HepG2 (cell line): Measurements from ENCODE around the gene RPTOR. TPM values are rescaled to one million over a fixed set of nuclear protein-coding genes. Genes with fewer than 3 reads are reported as not detected.
A peak's percentile ranks its signal among the peaks of the same experiment; 100 is the strongest.

Source experiments
- ATAC-seq: fragments of 200-7000 bp; cut with Tn5 transposase; 3 replicates; pipeline ENCODE4 v1.9.1; 2020; ENCODE audit warnings: mild to moderate bottlenecking, moderate library complexity
- BruUV-seq: library from RNA; stranded (reverse); fragments of 400-500 nt; replicated peaks from 2 replicates; lab custom pipeline; 2021; lab: Mats Ljungman, UMichigan
- CTCF ChIA-PET: fragments of 300-600 bp; formaldehyde crosslinking; extraction: SDS; loops from one replicate; lab custom pipeline; 2021; ENCODE audit warnings: low total read pairs, inconsistent platforms, low intra/inter-chr PET ratio; lab: Yijun Ruan, JAX
- POLR2A ChIA-PET: fragments of 350-600 bp; sonication (Branson Sonifier 250); formaldehyde crosslinking; loops from one replicate; lab custom pipeline; 2020; ENCODE audit warnings: antibody characterized with exemption, inconsistent platforms; lab: Yijun Ruan, JAX
- DNase-seq: peaks from one replicate; pipeline ENCODE4 v3.0.0-alpha.2; 2015; ENCODE audit warnings: low spot score
- FAIRE-seq: peaks from 3 replicates; lab custom pipeline; 2011; peaks lifted over from hg19 to GRCh38; lab: Jason Lieb, UNC
- H2AFZ ChIP-seq: one replicate; pipeline ENCODE4 v1.6.1; 2011; ENCODE audit warnings: low read length, inconsistent platforms
- H3K27ac ChIP-seq: fragments of 300-600 bp; 3 replicates; pipeline ENCODE4 v1.8.0; 2011; ENCODE audit warnings: mixed run types, mild to moderate bottlenecking, mixed read lengths, low read length, inconsistent platforms; ENCODE audit not compliant: insufficient read depth; ENCODE audit errors: extremely low read length
- H3K27me3 ChIP-seq, 2 experiments: fragments of 200-600 bp in 1 of 2; 2 replicates in 1 of 2; 3 replicates in 1 of 2; pipeline versions ENCODE4 v1.6.0 to v1.8.0; 2011; ENCODE audit warnings: low read length in 2 of 2, mild to moderate bottlenecking in 2 of 2, moderate library complexity in 2 of 2, inconsistent platforms in 1 of 2; ENCODE audit not compliant: insufficient read depth in 2 of 2, control insufficient read depth in 1 of 2
- H3K36me3 ChIP-seq, 2 experiments: fragments of 200-600 bp in 1 of 2; replicated peaks in 1 of 2; 2 replicates in 1 of 2; 3 replicates in 1 of 2; pipeline versions ENCODE4 v1.5.1 to v1.8.0; 2011; ENCODE audit warnings: low read length in 2 of 2, inconsistent platforms in 1 of 2; ENCODE audit not compliant: insufficient read depth in 2 of 2, control insufficient read depth in 1 of 2
- H3K4me1 ChIP-seq: 2 replicates; pipeline ENCODE4 v1.5.1; 2012; ENCODE audit warnings: low read length, inconsistent platforms; ENCODE audit not compliant: insufficient read depth
- H3K4me2 ChIP-seq: 2 replicates; pipeline ENCODE4 v1.6.0; 2011; ENCODE audit warnings: low read depth, low read length, inconsistent platforms
- H3K4me3 ChIP-seq, 3 experiments: fragments of 200-600 bp in 1 of 3; sonication (generic), shearing (Covaris generic) in 1 of 3; replicated peaks in 1 of 3; 2 replicates each; pipeline ENCODE4 v1.5.1; 2011 to 2016; ENCODE audit warnings: low read length in 3 of 3, inconsistent platforms in 2 of 3, low read depth in 2 of 3, mild to moderate bottlenecking in 2 of 3, control low read depth in 1 of 3, mixed read lengths in 1 of 3; ENCODE audit not compliant: insufficient read depth in 1 of 3
- H3K79me2 ChIP-seq: one replicate; pipeline ENCODE4 v1.6.1; 2011; ENCODE audit warnings: low read length, inconsistent platforms; ENCODE audit not compliant: insufficient read depth
- H3K9ac ChIP-seq: 2 replicates; pipeline ENCODE4 v1.6.0; 2011; ENCODE audit warnings: mild to moderate bottlenecking, low read depth, low read length, inconsistent platforms; ENCODE audit not compliant: insufficient read depth
- H3K9me3 ChIP-seq: 2 replicates; pipeline ENCODE4 v1.5.1; 2012; ENCODE audit warnings: mild to moderate bottlenecking, low read length
- H4K20me1 ChIP-seq: 2 replicates; pipeline ENCODE4 v1.6.0; 2011; ENCODE audit warnings: inconsistent platforms, mild to moderate bottlenecking, low read length, moderate library complexity; ENCODE audit not compliant: insufficient read depth
- CREB1 ChIP-seq, 2 experiments: fragments of 450-650 bp in 1 of 2; IDR thresholded peaks; 2 replicates each; pipeline ENCODE4 v1.6.1; 2016 to 2017; ENCODE audit warnings: control low read depth in 1 of 2, mild to moderate bottlenecking in 1 of 2, missing compliant biosample characterization in 1 of 2, missing genetic modification characterization in 1 of 2
- DRAP1 ChIP-seq: IDR thresholded peaks from 2 replicates; pipeline ENCODE4 v1.6.1; 2016; ENCODE audit warnings: missing genetic modification reagents, missing compliant biosample characterization
- E2F5 ChIP-seq: sonication (generic); formaldehyde crosslinking; conservative IDR thresholded peaks from 2 replicates; pipeline ENCODE4 v1.4.0; 2020; ENCODE audit warnings: missing genetic modification reagents
- HIVEP1 ChIP-seq: sonication (generic); formaldehyde crosslinking; IDR thresholded peaks from 2 replicates; pipeline ENCODE4 v1.4.0; 2020; ENCODE audit warnings: mild to moderate bottlenecking, missing genetic modification reagents
- KLF15 ChIP-seq: sonication (generic); formaldehyde crosslinking; IDR thresholded peaks from 2 replicates; pipeline ENCODE4 v1.8.1; 2023; ENCODE audit warnings: borderline replicate concordance, mild to moderate bottlenecking, inconsistent platforms, missing genetic modification reagents, mixed read lengths
- MAFK ChIP-seq, 2 experiments: IDR thresholded peaks in 1 of 2; conservative IDR thresholded peaks in 1 of 2; 2 replicates each; pipeline ENCODE4 v1.6.1; 2011; ENCODE audit warnings: improper control_type of control experiment in 2 of 2, low read length in 2 of 2
- MTA1 ChIP-seq: sonication (generic); formaldehyde crosslinking; IDR thresholded peaks from 2 replicates; pipeline ENCODE4 v1.4.0; 2020; ENCODE audit warnings: missing genetic modification reagents, mild to moderate bottlenecking, borderline replicate concordance
- MZF1 ChIP-seq: sonication (generic); formaldehyde crosslinking; IDR thresholded peaks from 2 replicates; pipeline ENCODE4 v1.8.1; 2023; ENCODE audit warnings: mild to moderate bottlenecking, missing genetic modification reagents, borderline replicate concordance
- RBM22 ChIP-seq: fragments of 200-400 bp; formaldehyde crosslinking; optimal IDR thresholded peaks from 2 replicates; pipeline ENCODE3; 2017; ENCODE audit warnings: mild to moderate bottlenecking, low read length, moderate library complexity
- ZFYVE20 ChIP-seq: sonication (generic); formaldehyde crosslinking; IDR thresholded peaks from 2 replicates; pipeline ENCODE4 v1.8.0; 2023; ENCODE audit warnings: low read depth, mild to moderate bottlenecking, moderate library complexity, missing genetic modification reagents, borderline replicate concordance
- ZNF121 ChIP-seq: sonication (generic); formaldehyde crosslinking; IDR thresholded peaks from 2 replicates; pipeline ENCODE4 v1.5.0; 2020; ENCODE audit warnings: mild to moderate bottlenecking, missing genetic modification reagents
- ZNF687 ChIP-seq: sonication (generic); formaldehyde crosslinking; IDR thresholded peaks from 2 replicates; pipeline ENCODE4 v1.5.1; 2020; ENCODE audit warnings: mild to moderate bottlenecking, missing genetic modification reagents, moderate library complexity
- ZNF740 ChIP-seq: sonication (generic); formaldehyde crosslinking; IDR thresholded peaks from 2 replicates; pipeline ENCODE4 v1.4.0; 2020; ENCODE audit warnings: missing genetic modification reagents
- ZNF770 ChIP-seq: sonication (generic); formaldehyde crosslinking; IDR thresholded peaks from 2 replicates; pipeline ENCODE4 v1.5.0; 2020; ENCODE audit warnings: mild to moderate bottlenecking, missing genetic modification reagents
- WGBS: methylation state at CpG from one replicate; pipeline ENCODE4 v1.1.6; 2017; ENCODE audit warnings: low lambda C conversion rate; 5-methylcytosine and 5-hydroxymethylcytosine counted together
- in situ Hi-C: cut with HindIII; loops from 2 replicates; pipeline ENCODE4 v1.10.0; 2017; ENCODE audit warnings: low pct_unique_long_range_greater_than_20kb; ENCODE audit not compliant: extremely low pct_ligation_motif_present
- intact Hi-C: fragments of 100-400 bp; cut with micrococcal nuclease; formaldehyde crosslinking; loops from one replicate; pipeline ENCODE4 v1.10.0; 2022; ENCODE audit not compliant: unreplicated experiment
- polyA plus RNA-seq, 8 experiments: library from polyadenylated mRNA; depleted of rRNA in 3 of 8; stranded (reverse) in 7 of 8; unstranded in 1 of 8; fragments of >200 nt; fragmentation: Illumina TruSeq in 4 of 8; extraction: Trizol in 4 of 8; gene quantifications; 2 replicates each; pipeline versions ENCODE4 v1.2.1 to v1.2.3, GENCODE V29; 2011 to 2016; ENCODE audit warnings: low read depth in 4 of 8, missing spikeins in 1 of 8, mixed read lengths in 1 of 8; ENCODE audit not compliant: insufficient read depth in 1 of 8
- total RNA-seq, 5 experiments: library from RNA; depleted of rRNA; stranded (reverse); fragments of >200 nt; fragmentation: Illumina TruSeq; extraction: Trizol; gene quantifications; 2 replicates each; pipeline ENCODE4 v1.2.3, GENCODE V29; 2016; ENCODE audit warnings: low read depth in 1 of 5

Gene RPTOR
- total and polyA plus RNA-seq, 2 of the 13 experiments (the other 11 are each of a cell fraction or from before 2014, with no cell fraction given) = 6.6 to 25.3 TPM

- peaks cover 61% of the 10 kb centered on the region for H3K79me2 ChIP-seq
- peaks cover 63% of the 10 kb centered on the region for H3K4me1 ChIP-seq
- H3K4me2 ChIP-seq = peak overlapping the region; percentile 45
- DNase-seq = no peak
- FAIRE-seq = no peak
- H3K27me3 ChIP-seq = no peaks in the 10 kb centered on the region
- peaks cover 31% of the 10 kb centered on the region; the same call in 1 of the 2 replicates for H3K9me3 ChIP-seq
- POLR2A ChIA-PET = no interaction called here
- BruUV-seq = no TSS peak
- H3K36me3 ChIP-seq = peaks cover 4 to 12% of the 10 kb centered on the region in 2 experiments
- H3K27ac ChIP-seq = peak overlapping the region; percentile 36
- WGBS = 95% methylated on average over 10 of the region's 10 CpGs
- CTCF ChIA-PET = no interaction called here
- no peak for ATAC-seq
- H3K4me3 ChIP-seq = no peak overlapping the region
- in situ Hi-C loops = no loop called here
- H3K9ac ChIP-seq = no peak overlapping the region
- H2AFZ ChIP-seq = no peak overlapping the region
- intact Hi-C loops = no loop called here
- H4K20me1 ChIP-seq = peaks cover 14% of the 10 kb centered on the region; the same call in 1 of the 2 replicates
- TF ChIP-seq CREB1 (IDR thresholded peaks at IDR 0.05) (no peak), CREB1 (CRISPR knock-in tag; IDR thresholded peaks at IDR 0.05) (no peak), E2F5 (CRISPR knock-in tag) (no peak), DRAP1 (CRISPR knock-in tag) (no peak), RBM22 (peak; percentile 67), MZF1 (no peak), HIVEP1 (no peak), ZNF770 (peak; percentile 81), MTA1 (CRISPR knock-in tag) (peak; percentile 51; the same call in 1 of the 2 replicates), ZNF121 (CRISPR knock-in tag) (peak; percentile 65; the same call in 1 of the 2 replicates), ZNF740 (CRISPR knock-in tag) (peak; percentile 69; the same call in 1 of the 2 replicates), KLF15 (CRISPR knock-in tag) (no peak), ZFYVE20 (CRISPR knock-in tag) (no peak), ZNF687 (CRISPR knock-in tag) (0 out of 2 replicates have a peak, but pooled peaks have one; percentile 18), MAFK (conservative IDR thresholded peaks at IDR 0.05 in 1 of 2, IDR thresholded peaks at IDR 0.05 in 1 of 2; ENCODE audit: low read length in 2 of 2) (peak; percentile 83 to 86)
Measured at GRCh38 chr17:80631142-80632045, 86.8 kb downstream of the RPTOR start.
